ENCODE measurements around the gene TYW5.

Gene TYW5

GRCh38 chr2:199972088-199972626, 16.9 kb upstream of the TYW5 start:
- DNase-seq = no peak

- DNase-seq = no peak
These were observed 12.8 kb upstream of the TYW5 start for GRCh38 chr2:199968126-199968525.

GRCh38 chr2:199966976-199967375, 11.7 kb upstream of the TYW5 start:
- DNase-seq = no peak

- no peak for DNase-seq
These were observed 11.1 kb upstream of the TYW5 start for GRCh38 chr2:199966405-199966804.

- no peak for DNase-seq
These were observed 6.9 kb upstream of the TYW5 start for GRCh38 chr2:199962203-199962602.

- DNase-seq = no peak
These were observed 2.7 kb upstream of the TYW5 start for GRCh38 chr2:199958014-199958413.

- no peak for DNase-seq
These were observed 730 bp upstream of the TYW5 start for GRCh38 chr2:199956062-199956380.

- no peak for DNase-seq
These were observed 318 bp downstream of the TYW5 start for GRCh38 chr2:199955007-199955338.

- no peak for DNase-seq
These were observed 4.3 kb downstream of the TYW5 start for GRCh38 chr2:199951023-199951422.

GRCh38 chr2:199950396-199950795, 4.9 kb downstream of the TYW5 start:
- DNase-seq = no peak

- DNase-seq = no peak
These were observed 8.5 kb downstream of the TYW5 start for GRCh38 chr2:199946836-199947235.

- no peak for DNase-seq
These were observed 9.1 kb downstream of the TYW5 start for GRCh38 chr2:199946196-199946595.

GRCh38 chr2:199943373-199943772, 11.9 kb downstream of the TYW5 start:
- DNase-seq = no peak

GRCh38 chr2:199940373-199940772, 14.9 kb downstream of the TYW5 start:
- DNase-seq = no peak

- no peak for DNase-seq
These were observed 18.7 kb downstream of the TYW5 start for GRCh38 chr2:199936554-199936953.

GRCh38 chr2:199933466-199933865, 21.8 kb downstream of the TYW5 start:
- no peak for DNase-seq

- no peak for DNase-seq
These were observed 22.9 kb downstream of the TYW5 start for GRCh38 chr2:199932312-199932855.

- no peak for DNase-seq
These were observed 26.0 kb downstream of the TYW5 start for GRCh38 chr2:199929262-199929661.

GRCh38 chr2:199928626-199929025, 26.7 kb downstream of the TYW5 start:
- no peak for DNase-seq

- no peak for DNase-seq
These were observed 27.1 kb downstream of the TYW5 start for GRCh38 chr2:199928226-199928625.

GRCh38 chr2:199926806-199927205, 28.5 kb downstream of the TYW5 start:
- no peak for DNase-seq

- DNase-seq = no peak
These were observed 31.4 kb downstream of the TYW5 start for GRCh38 chr2:199923924-199924323.

GRCh38 chr2:199922856-199923255, 32.4 kb downstream of the TYW5 start:
- DNase-seq = no peak

- no peak for DNase-seq
These were observed 38.3 kb downstream of the TYW5 start for GRCh38 chr2:199916980-199917379.

- DNase-seq = no peak
These were observed 40.8 kb downstream of the TYW5 start for GRCh38 chr2:199914372-199914958.

Data from retina (tissue), 1 donor.